Mesothelial cell of epicardium (in vitro differentiated cells): Measurements from ENCODE around the gene SBF2. TPM values are rescaled to one million over a fixed set of nuclear protein-coding genes. Genes with fewer than 3 reads are reported as not detected.

Source experiments
- DNase-seq, 2 experiments: peaks; one replicate each; pipeline ENCODE4 v3.0.0; 2021; ENCODE audit warnings: low spot score in 2 of 2; ENCODE audit not compliant: unreplicated experiment in 2 of 2
- H3K27ac Mint-ChIP-seq: 2 replicates; pipeline ENCODE4 v1.8.0; 2021; ENCODE audit warnings: mixed read lengths
- H3K27me3 Mint-ChIP-seq: 2 replicates; pipeline ENCODE4 v1.8.0; 2021; ENCODE audit warnings: low read depth, mixed read lengths
- H3K36me3 Mint-ChIP-seq: 2 replicates; pipeline ENCODE4 v1.8.0; 2021; ENCODE audit warnings: mixed read lengths
- H3K4me1 Mint-ChIP-seq: 2 replicates; pipeline ENCODE4 v1.8.0; 2021; ENCODE audit warnings: mixed read lengths
- H3K4me3 Mint-ChIP-seq: 2 replicates; pipeline ENCODE4 v1.8.0; 2021; ENCODE audit warnings: mild to moderate bottlenecking, moderate library complexity, mixed read lengths
- H3K9me3 Mint-ChIP-seq: 2 replicates; pipeline ENCODE4 v1.8.0; 2021; ENCODE audit warnings: mixed read lengths
- total RNA-seq: library from RNA; stranded (reverse); gene quantifications from 3 replicates; pipeline ENCODE4 v1.2.1, GENCODE V29; 2021
- TF ChIP-seq, protein P1 (sequence below): fragments of 200-600 bp; sonication (generic); IDR thresholded peaks from one replicate; pipeline ENCODE4 v1.5.0; 2021; ENCODE audit warnings: antibody characterized with exemption; ENCODE audit not compliant: unreplicated experiment

SBF2 gene
- total RNA-seq, 1 donor from 2014 or later = 58.4 TPM

DNA sequence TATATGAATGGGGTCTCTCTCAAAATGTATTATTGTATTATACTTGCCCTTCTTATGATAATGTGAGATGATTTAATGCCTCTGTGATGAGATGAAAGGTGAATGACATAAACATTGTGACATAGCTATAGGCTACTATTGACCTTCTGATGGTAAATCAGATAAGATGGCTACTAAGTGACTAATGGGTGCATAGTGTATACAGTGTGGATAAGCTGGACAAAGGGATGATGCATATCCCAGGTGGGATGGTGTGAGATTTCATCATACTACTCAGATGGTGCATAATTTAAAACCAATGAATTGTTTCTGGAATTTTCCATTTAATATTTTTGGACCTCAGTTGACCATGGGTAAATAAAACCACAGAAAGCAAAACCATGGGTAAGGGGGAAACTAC is 243.5 kb downstream of the SBF2 start:
- DNase-seq = no peak
- Mint-ChIP-seq H3K4me1 (peaks cover 5% of the 10 kb centered on the region), H3K4me3 (no peak overlapping the region), H3K9me3 (peaks cover 14% of the 10 kb centered on the region), H3K36me3 (peaks cover 6% of the 10 kb centered on the region), H3K27me3 (no peaks in the 10 kb centered on the region), H3K27ac (no peak overlapping the region)
- TF ChIP-seq, protein P1, sequence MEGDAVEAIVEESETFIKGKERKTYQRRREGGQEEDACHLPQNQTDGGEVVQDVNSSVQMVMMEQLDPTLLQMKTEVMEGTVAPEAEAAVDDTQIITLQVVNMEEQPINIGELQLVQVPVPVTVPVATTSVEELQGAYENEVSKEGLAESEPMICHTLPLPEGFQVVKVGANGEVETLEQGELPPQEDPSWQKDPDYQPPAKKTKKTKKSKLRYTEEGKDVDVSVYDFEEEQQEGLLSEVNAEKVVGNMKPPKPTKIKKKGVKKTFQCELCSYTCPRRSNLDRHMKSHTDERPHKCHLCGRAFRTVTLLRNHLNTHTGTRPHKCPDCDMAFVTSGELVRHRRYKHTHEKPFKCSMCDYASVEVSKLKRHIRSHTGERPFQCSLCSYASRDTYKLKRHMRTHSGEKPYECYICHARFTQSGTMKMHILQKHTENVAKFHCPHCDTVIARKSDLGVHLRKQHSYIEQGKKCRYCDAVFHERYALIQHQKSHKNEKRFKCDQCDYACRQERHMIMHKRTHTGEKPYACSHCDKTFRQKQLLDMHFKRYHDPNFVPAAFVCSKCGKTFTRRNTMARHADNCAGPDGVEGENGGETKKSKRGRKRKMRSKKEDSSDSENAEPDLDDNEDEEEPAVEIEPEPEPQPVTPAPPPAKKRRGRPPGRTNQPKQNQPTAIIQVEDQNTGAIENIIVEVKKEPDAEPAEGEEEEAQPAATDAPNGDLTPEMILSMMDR = no peak

DNA sequence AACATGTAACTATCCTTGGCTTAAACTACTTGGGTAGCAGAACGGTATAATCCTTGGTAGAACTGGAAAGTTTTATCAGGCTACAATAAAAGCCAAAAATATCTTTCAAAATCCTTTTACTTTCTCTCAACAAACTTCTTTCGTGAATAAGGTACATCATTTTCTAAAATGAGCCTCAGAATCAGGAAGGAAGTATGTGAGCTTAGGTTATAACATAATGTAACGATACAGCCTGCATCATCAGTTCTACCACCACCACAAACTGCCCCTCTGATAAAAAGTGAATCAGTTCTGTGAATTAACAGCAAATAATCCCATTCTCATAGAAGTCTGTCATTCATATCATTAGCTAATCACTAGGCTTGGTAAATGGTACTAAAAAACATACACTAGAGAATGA is 244.3 kb downstream of the SBF2 start:
- H3K27ac Mint-ChIP-seq = no peak overlapping the region
- H3K36me3 Mint-ChIP-seq = peaks cover 7% of the 10 kb centered on the region
- no peaks in the 10 kb centered on the region for H3K27me3 Mint-ChIP-seq
- TF ChIP-seq, protein P1 = no peak
- DNase-seq = no peak
- peaks cover 5% of the 10 kb centered on the region for H3K4me1 Mint-ChIP-seq
- H3K9me3 Mint-ChIP-seq = peaks cover 15% of the 10 kb centered on the region
- H3K4me3 Mint-ChIP-seq = no peak overlapping the region

DNA sequence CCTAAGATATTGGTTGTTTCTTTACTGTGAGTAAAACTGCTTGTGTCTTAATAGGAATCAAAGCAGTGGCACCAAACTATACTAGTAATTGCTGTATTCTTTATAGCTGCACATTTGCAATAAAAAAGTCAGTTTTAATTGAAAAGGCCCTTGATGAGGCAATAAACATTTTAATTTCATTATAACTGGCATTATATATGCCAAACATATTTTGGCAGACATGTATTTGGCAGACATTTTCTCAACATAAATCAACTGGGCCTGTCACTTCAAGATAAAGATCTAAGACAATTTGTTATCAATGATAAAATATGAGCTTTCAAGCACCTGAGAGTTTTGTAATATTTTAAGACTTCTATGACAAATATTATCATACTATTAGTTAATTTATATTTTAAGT is 245.7 kb downstream of the SBF2 start:
- Mint-ChIP-seq H3K36me3 (peaks cover 17% of the 10 kb centered on the region), H3K4me3 (no peak overlapping the region), H3K27me3 (no peaks in the 10 kb centered on the region), H3K9me3 (peaks cover 24% of the 10 kb centered on the region), H3K4me1 (peaks cover 5% of the 10 kb centered on the region), H3K27ac (no peak overlapping the region)
- TF ChIP-seq, protein P1 = no peak
- DNase-seq = no peak

DNA sequence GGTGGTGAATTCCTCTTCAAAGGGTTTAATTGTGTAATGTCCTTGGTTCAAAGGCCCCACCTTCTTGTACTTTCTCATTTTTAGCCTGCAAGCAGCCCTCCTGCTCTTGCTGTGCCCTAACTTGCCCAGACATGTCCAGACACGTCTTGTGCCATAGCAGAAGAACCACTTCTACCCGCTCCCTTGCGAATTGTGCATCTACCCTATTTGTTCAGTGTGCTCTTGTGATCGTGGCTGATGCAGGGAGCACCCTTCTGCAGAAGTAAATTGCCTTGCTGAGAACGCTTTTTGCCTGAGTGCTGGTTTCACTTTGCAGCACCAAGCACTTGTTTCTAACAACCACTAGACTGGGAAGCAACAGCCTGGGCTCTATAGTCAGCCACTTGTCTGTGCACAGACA is 249.4 kb downstream of the SBF2 start:
- peaks cover 29% of the 10 kb centered on the region for H3K36me3 Mint-ChIP-seq
- no peak for DNase-seq
- TF ChIP-seq, protein P1 = no peak
- H3K9me3 Mint-ChIP-seq = peaks cover 28% of the 10 kb centered on the region
- H3K4me3 Mint-ChIP-seq = no peak overlapping the region
- no peak overlapping the region for H3K27ac Mint-ChIP-seq
- H3K27me3 Mint-ChIP-seq = no peaks in the 10 kb centered on the region
- no peaks in the 10 kb centered on the region for H3K4me1 Mint-ChIP-seq

DNA sequence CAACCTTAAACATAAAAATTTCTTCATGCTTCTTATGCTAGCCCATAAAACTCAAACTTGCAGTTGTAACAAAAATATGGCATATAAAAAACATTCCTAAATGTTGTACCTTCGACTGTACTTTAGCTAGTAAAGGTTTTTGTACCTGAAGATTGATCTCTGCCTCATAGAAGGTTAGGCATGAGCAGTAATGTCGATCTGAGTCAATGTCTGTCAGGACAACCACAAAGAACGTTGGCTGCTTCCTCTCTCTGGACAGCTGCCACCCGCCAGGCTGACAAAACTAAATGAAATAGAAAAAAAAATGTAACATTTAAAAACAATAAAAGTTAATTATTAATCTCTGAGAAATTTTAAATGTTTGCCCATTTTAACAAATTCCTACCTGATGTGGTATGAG is 251.3 kb downstream of the SBF2 start:
- no peak overlapping the region for H3K4me3 Mint-ChIP-seq
- no peaks in the 10 kb centered on the region for H3K27me3 Mint-ChIP-seq
- H3K4me1 Mint-ChIP-seq = no peaks in the 10 kb centered on the region
- TF ChIP-seq, protein P1 = no peak
- no peak overlapping the region for H3K27ac Mint-ChIP-seq
- peaks cover 28% of the 10 kb centered on the region for H3K9me3 Mint-ChIP-seq
- DNase-seq = no peak
- peaks cover 29% of the 10 kb centered on the region for H3K36me3 Mint-ChIP-seq
